ENCODE measurements around the gene DOP1A. TPM values are rescaled to one million over a fixed set of nuclear protein-coding genes. Genes with fewer than 3 reads are reported as not detected.

Gene DOP1A
- total RNA-seq, 1 donor from 2014 or later = 18.4 TPM

GRCh38 chr6:83083476-83083875 lies 16.0 kb downstream of the DOP1A start:
- H3K27me3 Mint-ChIP-seq (ENCODE audit: low read depth) = no peaks in the 10 kb centered on the region
- no peak for DNase-seq (ENCODE audit: low read depth, low spot score)
- peaks cover 6% of the 10 kb centered on the region for H3K36me3 Mint-ChIP-seq (ENCODE audit: low read depth)
- H3K9me3 Mint-ChIP-seq = peaks cover 8% of the 10 kb centered on the region
- H3K27ac Mint-ChIP-seq (ENCODE audit: unreplicated experiment) = no peak overlapping the region
- TF ChIP-seq CTCF (conservative IDR thresholded peaks at IDR 0.05) = no peak
- no peaks in the 10 kb centered on the region for H3K4me1 Mint-ChIP-seq
- no peak overlapping the region for H3K4me3 Mint-ChIP-seq

DNA sequence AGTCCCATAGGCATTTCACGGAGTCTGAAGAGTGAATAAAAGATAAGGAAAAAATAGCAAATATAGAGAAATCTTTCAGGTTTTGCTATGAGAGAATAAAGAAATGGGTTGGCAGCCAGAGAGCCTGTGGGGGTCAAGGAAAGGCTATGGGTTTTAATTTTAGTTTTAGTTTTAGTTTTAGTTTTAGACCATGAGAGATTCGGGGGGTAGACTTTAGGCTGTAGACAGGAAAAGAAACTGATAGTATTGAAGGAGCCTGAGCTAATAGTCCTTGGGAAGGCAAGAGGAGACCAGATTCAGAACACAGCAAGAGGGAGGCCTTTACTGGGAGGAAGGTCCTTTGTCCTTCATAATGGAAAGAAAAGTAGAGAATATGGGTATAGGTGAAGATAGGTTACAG lies 19.3 kb downstream of the DOP1A start:
- Mint-ChIP-seq H3K9me3 (peaks cover 8% of the 10 kb centered on the region), H3K27me3 (ENCODE audit: low read depth) (no peaks in the 10 kb centered on the region), H3K4me1 (no peaks in the 10 kb centered on the region), H3K27ac (ENCODE audit: unreplicated experiment) (no peak overlapping the region), H3K36me3 (ENCODE audit: low read depth) (peaks cover 6% of the 10 kb centered on the region), H3K4me3 (no peak overlapping the region)
- TF ChIP-seq CTCF (conservative IDR thresholded peaks at IDR 0.05) = no peak
- no peak for DNase-seq (ENCODE audit: low read depth, low spot score)

DNA sequence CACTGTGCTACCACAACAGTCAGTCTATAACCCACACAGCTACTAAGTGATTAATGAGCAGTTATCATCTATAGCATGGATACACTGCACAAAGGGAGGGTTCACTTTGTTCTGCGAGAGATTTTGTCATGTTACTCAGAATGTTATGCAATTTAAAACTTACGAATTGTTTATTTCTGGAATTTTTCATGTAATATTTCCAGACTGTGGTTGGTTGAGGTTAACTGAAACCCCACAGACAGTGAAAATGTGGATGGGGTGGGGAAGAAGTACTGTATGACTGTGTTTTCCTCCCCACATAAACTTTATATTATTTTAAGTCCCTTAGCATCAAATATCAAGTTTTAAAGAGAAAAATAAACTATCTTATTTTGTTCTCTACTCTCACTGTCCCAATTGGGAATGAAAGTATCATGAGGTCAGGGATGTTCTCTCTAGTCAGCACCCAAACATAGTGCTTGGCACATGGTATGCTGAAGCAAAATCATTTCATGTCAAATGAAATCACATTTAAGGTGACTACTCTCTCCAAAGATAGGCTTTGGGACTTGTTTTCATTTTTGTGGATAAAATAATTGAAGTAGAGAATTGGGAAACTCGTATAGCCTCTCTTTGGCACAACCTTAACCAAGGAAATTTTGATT lies 25.4 kb downstream of the DOP1A start:
- Mint-ChIP-seq H3K36me3 (ENCODE audit: low read depth) (peaks cover 3% of the 10 kb centered on the region), H3K9me3 (peaks cover 8% of the 10 kb centered on the region), H3K4me1 (no peaks in the 10 kb centered on the region), H3K27me3 (ENCODE audit: low read depth) (no peaks in the 10 kb centered on the region), H3K4me3 (no peak overlapping the region), H3K27ac (ENCODE audit: unreplicated experiment) (no peak overlapping the region)
- TF ChIP-seq CTCF (conservative IDR thresholded peaks at IDR 0.05) = no peak
- DNase-seq (ENCODE audit: low read depth, low spot score) = no peak

DNA sequence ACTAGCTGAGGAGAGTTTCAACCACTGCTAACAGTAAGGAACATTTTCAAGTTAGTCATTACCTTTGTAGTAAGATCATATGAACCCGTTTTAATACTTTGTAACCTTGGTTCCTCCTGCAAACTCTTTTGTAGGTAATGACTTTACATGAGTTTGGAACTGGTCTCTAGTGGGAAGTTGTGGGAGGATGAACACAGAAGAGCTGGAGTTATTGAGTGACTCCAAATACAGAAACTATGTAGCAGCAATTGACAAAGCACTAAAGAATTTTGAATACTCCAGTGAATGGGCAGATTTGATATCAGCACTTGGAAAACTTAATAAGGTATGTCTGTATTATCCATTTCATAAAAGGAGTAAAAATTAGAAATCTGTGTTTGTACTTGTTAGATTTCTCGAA lies 29.3 kb downstream of the DOP1A start:
- no peaks in the 10 kb centered on the region for H3K27me3 Mint-ChIP-seq (ENCODE audit: low read depth)
- no peak overlapping the region for H3K4me3 Mint-ChIP-seq
- no peak overlapping the region for H3K27ac Mint-ChIP-seq (ENCODE audit: unreplicated experiment)
- TF ChIP-seq CTCF (conservative IDR thresholded peaks at IDR 0.05) = no peak
- no peak for DNase-seq (ENCODE audit: low read depth, low spot score)
- no peaks in the 10 kb centered on the region for H3K4me1 Mint-ChIP-seq
- peaks cover 5% of the 10 kb centered on the region for H3K9me3 Mint-ChIP-seq
- H3K36me3 Mint-ChIP-seq (ENCODE audit: low read depth) = peaks cover 5% of the 10 kb centered on the region

- no peaks in the 10 kb centered on the region for H3K27me3 Mint-ChIP-seq (ENCODE audit: low read depth)
- no peak for DNase-seq (ENCODE audit: low read depth, low spot score)
- peaks cover 7% of the 10 kb centered on the region for H3K36me3 Mint-ChIP-seq (ENCODE audit: low read depth)
- no peaks in the 10 kb centered on the region for H3K4me1 Mint-ChIP-seq
- peaks cover 5% of the 10 kb centered on the region for H3K9me3 Mint-ChIP-seq
- no peak for TF ChIP-seq CTCF (conservative IDR thresholded peaks at IDR 0.05)
- no peak overlapping the region for H3K4me3 Mint-ChIP-seq
- no peak overlapping the region for H3K27ac Mint-ChIP-seq (ENCODE audit: unreplicated experiment)
Measured at GRCh38 chr6:83097204-83097603, 29.7 kb downstream of the DOP1A start.
